ENCODE data around the gene PLD4. TPM values are rescaled to one million over a fixed set of nuclear protein-coding genes. Genes with fewer than 3 reads are reported as not detected.

Gene PLD4
- total and polyA plus RNA-seq, 9 of the 15 experiments (the other 6 are each of a cell fraction or from before 2014, with no cell fraction given): 0.18 to 0.24 TPM; not detected in 7

- TF ChIP-seq CTCF (IDR thresholded peaks at IDR 0.05 in 2 of 3, conservative IDR thresholded peaks at IDR 0.05 in 1 of 3; ENCODE audit: insufficient read depth in 2 of 3, low read depth in 1 of 3, low read length in 3 of 3): peak; percentile 30 to 81 (median 61); a peak in 4 of 6 replicates
- TF ChIP-seq REST (IDR thresholded peaks at IDR 0.05; ENCODE audit: borderline replicate concordance): peak; percentile 10; the same call in 1 of the 2 replicates
- no peak for TF ChIP-seq REST (CRISPR knock-in tag; IDR thresholded peaks at IDR 0.05; ENCODE audit: low read depth)
- no peak for TF ChIP-seq MAFG (tag; conservative IDR thresholded peaks at IDR 0.05)
- no peak for TF ChIP-seq THRAP3 (IDR thresholded peaks at IDR 0.05; ENCODE audit: borderline replicate concordance)
Observed at GRCh38 chr14:104932676-104933631, 8.3 kb downstream of the PLD4 start (continued).
